Panc1 (cell line): ENCODE data around the gene NEK7. TPM values are rescaled to one million over a fixed set of nuclear protein-coding genes. Genes with fewer than 3 reads are reported as not detected.

Source experiments
- ATAC-seq: fragments of 200-7000 bp; cut with Tn5 transposase; 2 replicates; pipeline ENCODE4 v1.9.1; 2020; ENCODE audit warnings: mild to moderate bottlenecking, moderate library complexity
- BruUV-seq: library from RNA; stranded (reverse); fragments of 400-500 nt; replicated peaks from 2 replicates; lab custom pipeline; 2021; lab: Mats Ljungman, UMichigan
- CTCF ChIA-PET: fragments of 300-600 bp; sonication (Branson Sonifier 250); formaldehyde crosslinking; loops from one replicate; lab custom pipeline; 2022; ENCODE audit warnings: antibody characterized with exemption; lab: Charles Lee
- POLR2A ChIA-PET: fragments of 300-600 bp; sonication (Branson Sonifier 250); formaldehyde crosslinking; loops from one replicate; lab custom pipeline; 2022; ENCODE audit warnings: antibody characterized with exemption; lab: Charles Lee
- DNase-seq: peaks from one replicate; pipeline ENCODE4 v3.0.0-alpha.2; 2010; ENCODE audit warnings: low read depth, low spot score
- H3K27ac ChIP-seq: 2 replicates; pipeline ENCODE4 v1.5.1; 2011; ENCODE audit warnings: mild to moderate bottlenecking, low read length, inconsistent platforms
- H3K27me3 ChIP-seq: fragments of 200-500 bp; sonication (Bioruptor generic); 2 replicates; pipeline ENCODE4 v1.6.0; 2014; ENCODE audit warnings: low read length, inconsistent platforms; ENCODE audit not compliant: control insufficient read depth, insufficient read depth
- H3K36me3 ChIP-seq: fragments of 200-500 bp; sonication (Bioruptor generic); 2 replicates; pipeline ENCODE4 v1.5.1; 2014; ENCODE audit warnings: inconsistent platforms, mild to moderate bottlenecking, low read length, moderate library complexity; ENCODE audit not compliant: control insufficient read depth, insufficient read depth
- H3K4me1 ChIP-seq: 2 replicates; pipeline ENCODE4 v1.5.1; 2011; ENCODE audit warnings: inconsistent platforms, mild to moderate bottlenecking, low read length, moderate library complexity; ENCODE audit not compliant: control insufficient read depth, insufficient read depth
- H3K4me3 ChIP-seq, 2 experiments: 2 replicates each; pipeline ENCODE4 v1.5.1; 2011 to 2012; ENCODE audit warnings: low read depth in 2 of 2, low read length in 2 of 2, mild to moderate bottlenecking in 2 of 2, inconsistent platforms in 1 of 2, moderate library complexity in 1 of 2
- H3K9me3 ChIP-seq: fragments of 200-500 bp; sonication (Bioruptor generic); 2 replicates; pipeline ENCODE4 v1.5.1; 2014; ENCODE audit warnings: low read depth, mild to moderate bottlenecking, inconsistent platforms, low read length, moderate library complexity; ENCODE audit not compliant: control insufficient read depth, insufficient read depth
- POLR2AphosphoS5 ChIP-seq: IDR thresholded peaks from 2 replicates; pipeline ENCODE4 v1.6.1; 2012; ENCODE audit warnings: mild to moderate bottlenecking, low read depth, low read length, moderate library complexity
- SIN3A ChIP-seq: IDR thresholded peaks from 2 replicates; pipeline ENCODE4 v1.6.1; 2012; ENCODE audit warnings: low read depth, mild to moderate bottlenecking, low read length, moderate library complexity, borderline replicate concordance; ENCODE audit not compliant: insufficient read depth
- TCF7L2 ChIP-seq: IDR thresholded peaks from 2 replicates; pipeline ENCODE4 v1.6.1; 2011; ENCODE audit warnings: mild to moderate bottlenecking, low read depth, low read length, inconsistent platforms
- in situ Hi-C: cut with HindIII; loops from 2 replicates; pipeline ENCODE4 v1.10.0; 2016; ENCODE audit warnings: low sequenced_read_pairs, low pct_unique_long_range_greater_than_20kb
- intact Hi-C: fragments of 100-400 bp; cut with micrococcal nuclease; formaldehyde crosslinking; loops from one replicate; pipeline ENCODE4 v1.10.0; 2022; ENCODE audit not compliant: unreplicated experiment
- total RNA-seq: library from RNA; stranded (reverse); gene quantifications from one replicate; pipeline ENCODE4 v1.2.1, GENCODE V29; 2021; ENCODE audit not compliant: unreplicated experiment
- TF ChIP-seq, protein P1 (sequence below): fragments of 450-650 bp; IDR thresholded peaks from 2 replicates; pipeline ENCODE4 v1.5.1; 2017; ENCODE audit warnings: mild to moderate bottlenecking
- TF ChIP-seq, protein P2 (sequence below), 2 experiments: IDR thresholded peaks; 2 replicates each; pipeline ENCODE4 v1.6.1; 2011 to 2012; ENCODE audit warnings: low read depth in 2 of 2, control low read depth in 1 of 2, low read length in 1 of 2, mild to moderate bottlenecking in 1 of 2, moderate library complexity in 1 of 2; ENCODE audit not compliant: insufficient read depth in 1 of 2

NEK7 gene
- total RNA-seq, 1 experiment from 2014 or later = 53.0 TPM

DNA sequence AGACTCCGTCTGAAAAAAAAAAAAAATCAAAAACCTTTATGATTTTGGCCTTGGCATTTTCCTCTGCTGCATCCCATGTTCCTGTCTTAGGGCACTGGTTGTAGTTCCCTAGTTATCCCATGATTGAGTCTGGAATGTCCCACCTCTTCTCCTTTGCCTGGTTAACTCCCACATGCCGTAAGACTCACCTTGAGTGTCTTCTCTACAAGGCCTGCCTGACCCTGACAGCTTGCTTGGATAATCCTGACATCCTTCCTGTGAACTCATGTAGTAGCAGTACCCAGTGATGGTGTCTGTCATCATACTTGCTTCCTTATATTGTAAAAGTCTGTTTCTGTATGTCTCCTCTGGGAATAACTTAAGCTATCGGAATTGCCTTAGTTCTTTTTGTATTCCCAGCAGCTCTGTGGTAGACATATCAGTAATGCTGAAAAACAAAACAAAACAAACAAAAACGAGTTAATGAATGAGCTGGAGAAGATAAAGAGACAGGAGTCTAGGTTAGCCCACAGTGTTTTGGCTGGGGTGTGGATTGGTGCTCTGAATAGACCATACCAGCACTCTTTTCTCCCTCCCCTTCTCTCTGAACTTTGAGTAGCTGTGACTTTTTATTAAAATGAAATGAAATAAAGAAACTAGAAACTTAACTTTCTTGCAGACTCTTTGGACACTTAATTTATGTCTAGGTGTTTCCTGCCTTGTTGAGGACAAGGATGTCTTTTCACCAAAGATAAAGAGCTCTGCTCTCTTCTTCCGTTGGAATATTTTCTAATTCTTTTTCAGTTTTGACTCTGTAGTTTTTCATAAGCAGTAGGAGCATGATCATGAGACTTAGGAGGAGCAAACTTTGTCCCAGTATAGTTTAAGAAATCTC lies 15.1 kb downstream of the NEK7 start:
- POLR2A ChIA-PET = no interaction called here
- intact Hi-C loops = no loop called here
- Histone ChIP-seq H3K27ac (0 out of 2 replicates have a peak overlapping the region, but pooled peaks have one; percentile 7), H3K4me3 (no peak overlapping the region), H3K36me3 (no peaks in the 10 kb centered on the region), H3K9me3 (no peaks in the 10 kb centered on the region), H3K27me3 (no peaks in the 10 kb centered on the region), H3K4me1 (no peaks in the 10 kb centered on the region; the same call in 1 of the 2 replicates)
- ATAC-seq (no peak), DNase-seq (no peak)
- BruUV-seq = no TSS peak
- TF ChIP-seq SIN3A = no peak
- no peak for TF ChIP-seq TCF7L2
- TF ChIP-seq, protein P1, sequence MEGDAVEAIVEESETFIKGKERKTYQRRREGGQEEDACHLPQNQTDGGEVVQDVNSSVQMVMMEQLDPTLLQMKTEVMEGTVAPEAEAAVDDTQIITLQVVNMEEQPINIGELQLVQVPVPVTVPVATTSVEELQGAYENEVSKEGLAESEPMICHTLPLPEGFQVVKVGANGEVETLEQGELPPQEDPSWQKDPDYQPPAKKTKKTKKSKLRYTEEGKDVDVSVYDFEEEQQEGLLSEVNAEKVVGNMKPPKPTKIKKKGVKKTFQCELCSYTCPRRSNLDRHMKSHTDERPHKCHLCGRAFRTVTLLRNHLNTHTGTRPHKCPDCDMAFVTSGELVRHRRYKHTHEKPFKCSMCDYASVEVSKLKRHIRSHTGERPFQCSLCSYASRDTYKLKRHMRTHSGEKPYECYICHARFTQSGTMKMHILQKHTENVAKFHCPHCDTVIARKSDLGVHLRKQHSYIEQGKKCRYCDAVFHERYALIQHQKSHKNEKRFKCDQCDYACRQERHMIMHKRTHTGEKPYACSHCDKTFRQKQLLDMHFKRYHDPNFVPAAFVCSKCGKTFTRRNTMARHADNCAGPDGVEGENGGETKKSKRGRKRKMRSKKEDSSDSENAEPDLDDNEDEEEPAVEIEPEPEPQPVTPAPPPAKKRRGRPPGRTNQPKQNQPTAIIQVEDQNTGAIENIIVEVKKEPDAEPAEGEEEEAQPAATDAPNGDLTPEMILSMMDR = no peak
- TF ChIP-seq, protein P2, sequence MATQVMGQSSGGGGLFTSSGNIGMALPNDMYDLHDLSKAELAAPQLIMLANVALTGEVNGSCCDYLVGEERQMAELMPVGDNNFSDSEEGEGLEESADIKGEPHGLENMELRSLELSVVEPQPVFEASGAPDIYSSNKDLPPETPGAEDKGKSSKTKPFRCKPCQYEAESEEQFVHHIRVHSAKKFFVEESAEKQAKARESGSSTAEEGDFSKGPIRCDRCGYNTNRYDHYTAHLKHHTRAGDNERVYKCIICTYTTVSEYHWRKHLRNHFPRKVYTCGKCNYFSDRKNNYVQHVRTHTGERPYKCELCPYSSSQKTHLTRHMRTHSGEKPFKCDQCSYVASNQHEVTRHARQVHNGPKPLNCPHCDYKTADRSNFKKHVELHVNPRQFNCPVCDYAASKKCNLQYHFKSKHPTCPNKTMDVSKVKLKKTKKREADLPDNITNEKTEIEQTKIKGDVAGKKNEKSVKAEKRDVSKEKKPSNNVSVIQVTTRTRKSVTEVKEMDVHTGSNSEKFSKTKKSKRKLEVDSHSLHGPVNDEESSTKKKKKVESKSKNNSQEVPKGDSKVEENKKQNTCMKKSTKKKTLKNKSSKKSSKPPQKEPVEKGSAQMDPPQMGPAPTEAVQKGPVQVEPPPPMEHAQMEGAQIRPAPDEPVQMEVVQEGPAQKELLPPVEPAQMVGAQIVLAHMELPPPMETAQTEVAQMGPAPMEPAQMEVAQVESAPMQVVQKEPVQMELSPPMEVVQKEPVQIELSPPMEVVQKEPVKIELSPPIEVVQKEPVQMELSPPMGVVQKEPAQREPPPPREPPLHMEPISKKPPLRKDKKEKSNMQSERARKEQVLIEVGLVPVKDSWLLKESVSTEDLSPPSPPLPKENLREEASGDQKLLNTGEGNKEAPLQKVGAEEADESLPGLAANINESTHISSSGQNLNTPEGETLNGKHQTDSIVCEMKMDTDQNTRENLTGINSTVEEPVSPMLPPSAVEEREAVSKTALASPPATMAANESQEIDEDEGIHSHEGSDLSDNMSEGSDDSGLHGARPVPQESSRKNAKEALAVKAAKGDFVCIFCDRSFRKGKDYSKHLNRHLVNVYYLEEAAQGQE (IDR thresholded peaks at IDR 0.05; ENCODE audit: insufficient read depth in 1 of 2, low read depth in 2 of 2, low read length in 1 of 2) = no peak
- no peak for TF ChIP-seq POLR2AphosphoS5
- CTCF ChIA-PET = no interaction called here
- in situ Hi-C loops = no loop called here

DNA sequence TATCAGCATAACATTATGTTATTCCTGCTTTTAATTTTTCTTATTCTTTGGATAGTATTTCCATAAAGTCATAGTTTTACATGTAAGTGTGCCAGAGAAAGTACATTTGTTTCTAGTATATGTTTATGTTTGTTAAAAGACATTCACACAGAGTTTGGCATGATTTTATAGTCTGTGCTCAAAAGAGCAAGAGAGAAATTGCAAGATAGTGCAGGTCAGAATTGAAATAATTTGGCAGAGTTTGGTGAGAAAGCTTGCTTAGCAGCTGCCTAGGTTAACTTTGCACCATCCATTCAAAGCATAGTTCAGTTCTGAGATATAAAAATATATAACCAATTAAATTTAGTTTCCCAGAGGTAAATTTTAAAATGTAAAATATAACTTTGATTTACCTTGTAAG lies 17.0 kb downstream of the NEK7 start:
- no peak overlapping the region for H3K4me3 ChIP-seq
- H3K27me3 ChIP-seq = no peaks in the 10 kb centered on the region
- POLR2A ChIA-PET = no interaction called here
- no peaks in the 10 kb centered on the region for H3K9me3 ChIP-seq
- ATAC-seq = no peak
- intact Hi-C loops = no loop called here
- TF ChIP-seq, protein P2 (IDR thresholded peaks at IDR 0.05; ENCODE audit: insufficient read depth in 1 of 2, low read depth in 2 of 2, low read length in 1 of 2) = no peak
- TF ChIP-seq, protein P1 = no peak
- TF ChIP-seq SIN3A = no peak
- BruUV-seq = no TSS peak
- no peak overlapping the region for H3K27ac ChIP-seq
- in situ Hi-C loops = no loop called here
- DNase-seq = no peak
- CTCF ChIA-PET = no interaction called here
- no peaks in the 10 kb centered on the region for H3K4me1 ChIP-seq
- no peaks in the 10 kb centered on the region; the same call in 1 of the 2 replicates for H3K36me3 ChIP-seq
